Thoracic aorta (tissue), 2 donors: ENCODE data around the gene ERCC4. TPM values are rescaled to one million over a fixed set of nuclear protein-coding genes. Genes with fewer than 3 reads are reported as not detected.

Source experiments
- ATAC-seq: fragments of 150-250 bp; one replicate; pipeline ENCODE4 v1.8.0; 2017; ENCODE audit warnings: low read depth; ENCODE audit not compliant: insufficient number of reproducible peaks, low FRiP score
- DNase-seq: peaks from one replicate; pipeline ENCODE4 v3.0.0-alpha.2; 2020; ENCODE audit warnings: low spot score
- H3K27ac ChIP-seq, 2 donors: fragments of 200-600 bp; sonication (generic); 1 replicate in 1 of 2; 2 replicates in 1 of 2; pipeline ENCODE4 v1.5.1; 2016; ENCODE audit warnings: mild to moderate bottlenecking in 2 of 2, moderate library complexity in 2 of 2
- H3K27me3 ChIP-seq: fragments of 200-600 bp; sonication (generic); replicated peaks from 2 replicates; pipeline ENCODE4 v1.6.0; 2016; ENCODE audit warnings: mild to moderate bottlenecking; ENCODE audit not compliant: insufficient read depth
- H3K36me3 ChIP-seq: fragments of 200-600 bp; sonication (generic); one replicate; pipeline ENCODE4 v1.5.1; 2016
- H3K4me1 ChIP-seq, 2 donors: fragments of 200-600 bp; sonication (generic); 1 replicate in 1 of 2; 2 replicates in 1 of 2; pipeline versions ENCODE4 v1.5.1 to v1.6.0; 2016; ENCODE audit warnings: low read depth in 2 of 2, mild to moderate bottlenecking in 1 of 2; ENCODE audit not compliant: control insufficient read depth in 1 of 2
- H3K4me3 ChIP-seq: fragments of 200-600 bp; sonication (generic); 2 replicates; pipeline ENCODE4 v1.5.1; 2016; ENCODE audit warnings: mild to moderate bottlenecking
- H3K9me3 ChIP-seq: fragments of 200-600 bp; sonication (generic); 2 replicates; pipeline ENCODE4 v1.5.1; 2016
- total RNA-seq, 2 donors: library from RNA; depleted of rRNA; stranded (reverse); fragments of >200 nt; gene quantifications; one replicate each; pipeline versions ENCODE4 v1.1.0 to v1.2.3, GENCODE V29; 2016
- TF ChIP-seq, protein P1 (sequence below): fragments of 200-600 bp; sonication (generic); IDR thresholded peaks from one replicate; pipeline ENCODE4 v1.5.1; 2019; ENCODE audit warnings: antibody characterized with exemption

The ERCC4 gene
- total RNA-seq, 2 donors from 2014 or later = 4.3 to 13.8 TPM

DNA sequence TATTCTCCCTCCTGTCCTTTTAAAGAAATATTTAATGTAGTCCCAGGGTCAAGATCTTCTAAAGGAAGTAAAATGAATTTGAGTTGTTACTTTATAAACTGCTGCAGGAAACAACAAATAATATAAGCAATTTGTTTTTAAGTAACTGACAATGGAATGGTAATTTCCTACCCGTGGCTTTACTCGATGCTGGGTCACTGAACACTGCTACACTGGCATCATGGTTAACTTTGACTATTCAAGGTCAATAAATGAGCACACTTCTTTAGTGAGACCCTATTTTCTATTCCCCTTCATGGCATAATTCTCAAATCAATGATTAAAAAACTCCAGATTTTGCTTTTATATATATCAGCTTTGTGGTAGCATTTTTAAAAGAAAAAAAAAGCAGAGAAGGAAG, 22.1 kb upstream of the ERCC4 start:
- Histone ChIP-seq H3K27ac (peak overlapping the region; percentile 85 to 87), H3K4me3 (peak overlapping the region; percentile 10), H3K36me3 (no peaks in the 10 kb centered on the region), H3K9me3 (peaks cover 3% of the 10 kb centered on the region), H3K4me1 (peaks cover 9 to 28% of the 10 kb centered on the region in 2 donors), H3K27me3 (no peaks in the 10 kb centered on the region)
- TF ChIP-seq, protein P1, sequence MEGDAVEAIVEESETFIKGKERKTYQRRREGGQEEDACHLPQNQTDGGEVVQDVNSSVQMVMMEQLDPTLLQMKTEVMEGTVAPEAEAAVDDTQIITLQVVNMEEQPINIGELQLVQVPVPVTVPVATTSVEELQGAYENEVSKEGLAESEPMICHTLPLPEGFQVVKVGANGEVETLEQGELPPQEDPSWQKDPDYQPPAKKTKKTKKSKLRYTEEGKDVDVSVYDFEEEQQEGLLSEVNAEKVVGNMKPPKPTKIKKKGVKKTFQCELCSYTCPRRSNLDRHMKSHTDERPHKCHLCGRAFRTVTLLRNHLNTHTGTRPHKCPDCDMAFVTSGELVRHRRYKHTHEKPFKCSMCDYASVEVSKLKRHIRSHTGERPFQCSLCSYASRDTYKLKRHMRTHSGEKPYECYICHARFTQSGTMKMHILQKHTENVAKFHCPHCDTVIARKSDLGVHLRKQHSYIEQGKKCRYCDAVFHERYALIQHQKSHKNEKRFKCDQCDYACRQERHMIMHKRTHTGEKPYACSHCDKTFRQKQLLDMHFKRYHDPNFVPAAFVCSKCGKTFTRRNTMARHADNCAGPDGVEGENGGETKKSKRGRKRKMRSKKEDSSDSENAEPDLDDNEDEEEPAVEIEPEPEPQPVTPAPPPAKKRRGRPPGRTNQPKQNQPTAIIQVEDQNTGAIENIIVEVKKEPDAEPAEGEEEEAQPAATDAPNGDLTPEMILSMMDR = no peak
- ATAC-seq (no peak), DNase-seq (no peak)

DNA sequence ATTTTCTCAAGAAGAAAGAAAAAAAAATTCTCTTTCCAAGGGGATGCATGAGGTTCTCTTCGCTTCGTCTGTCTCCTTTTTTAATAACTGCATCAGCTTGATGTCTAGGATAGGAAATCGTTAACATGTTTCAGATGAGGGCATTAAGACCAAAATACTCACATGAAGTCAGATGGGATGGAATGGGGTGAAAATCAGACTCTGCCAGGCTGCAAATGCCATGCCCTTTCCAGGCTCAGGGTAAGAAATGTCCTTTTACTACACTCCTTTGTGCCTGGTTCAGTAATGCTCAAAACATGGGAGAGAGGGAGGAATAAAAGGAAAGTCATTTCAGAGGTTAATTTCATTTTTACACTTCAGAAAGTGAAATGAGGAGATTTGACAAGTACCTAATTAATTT, 21.7 kb upstream of the ERCC4 start:
- H3K27me3 ChIP-seq = no peaks in the 10 kb centered on the region
- H3K27ac ChIP-seq = peak overlapping the region; percentile 85 to 87
- peak; percentile 90 for ATAC-seq
- peak overlapping the region; percentile 10 for H3K4me3 ChIP-seq
- peaks cover 9 to 32% of the 10 kb centered on the region in 2 donors for H3K4me1 ChIP-seq
- TF ChIP-seq, protein P1 = no peak
- no peaks in the 10 kb centered on the region for H3K36me3 ChIP-seq
- DNase-seq = no peak
- H3K9me3 ChIP-seq = peaks cover 3% of the 10 kb centered on the region

DNA sequence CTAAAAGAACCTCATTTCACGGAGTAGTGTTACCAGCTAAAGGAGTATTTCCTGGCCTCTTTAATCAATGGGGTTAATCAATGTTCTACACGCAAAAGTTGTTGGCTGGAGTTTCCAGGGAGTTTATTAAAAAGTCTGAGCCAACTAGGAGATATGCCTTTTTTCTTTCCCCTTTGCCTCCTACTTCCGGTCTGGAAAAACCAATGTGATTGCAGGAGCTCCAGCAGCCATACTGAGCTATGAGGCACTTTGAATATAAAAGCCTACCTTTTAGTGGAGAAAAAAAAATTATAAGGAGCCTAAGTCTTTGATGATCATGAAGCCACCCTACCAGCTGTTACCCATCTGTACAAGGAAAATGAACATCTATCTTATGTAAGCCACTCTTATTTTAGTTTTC, 17.9 kb upstream of the ERCC4 start:
- TF ChIP-seq, protein P1 = no peak
- Histone ChIP-seq H3K9me3 (no peaks in the 10 kb centered on the region), H3K4me3 (no peak overlapping the region), H3K36me3 (no peaks in the 10 kb centered on the region), H3K27ac (no peak overlapping the region), H3K27me3 (no peaks in the 10 kb centered on the region), H3K4me1 (peaks cover 9 to 36% of the 10 kb centered on the region in 2 donors)
- ATAC-seq (no peak), DNase-seq (no peak)

DNA sequence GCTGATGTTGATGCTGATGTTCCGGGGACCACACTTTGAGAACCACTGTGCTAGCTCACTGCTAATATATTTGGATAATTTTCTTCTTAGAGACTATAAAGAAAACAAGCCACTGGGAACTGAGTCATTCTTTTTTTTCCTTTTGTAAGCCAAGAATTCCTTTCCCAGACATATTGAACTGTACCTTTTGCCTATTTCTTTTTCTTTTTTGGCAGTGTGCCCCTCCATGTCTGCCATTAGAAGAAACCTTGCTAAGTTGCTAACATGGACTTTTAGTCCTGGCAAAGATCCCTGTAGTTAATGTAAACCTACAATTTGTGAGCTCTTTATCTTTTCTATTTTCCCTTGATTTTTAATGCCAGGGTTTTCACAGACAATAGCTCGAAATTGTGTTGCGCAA, 17.3 kb upstream of the ERCC4 start:
- TF ChIP-seq, protein P1 = no peak
- DNase-seq (no peak), ATAC-seq (no peak)
- Histone ChIP-seq H3K4me1 (peaks cover 8 to 30% of the 10 kb centered on the region in 2 donors), H3K27me3 (no peaks in the 10 kb centered on the region), H3K4me3 (no peak overlapping the region), H3K36me3 (no peaks in the 10 kb centered on the region), H3K27ac (no peak overlapping the region), H3K9me3 (no peaks in the 10 kb centered on the region)

DNA sequence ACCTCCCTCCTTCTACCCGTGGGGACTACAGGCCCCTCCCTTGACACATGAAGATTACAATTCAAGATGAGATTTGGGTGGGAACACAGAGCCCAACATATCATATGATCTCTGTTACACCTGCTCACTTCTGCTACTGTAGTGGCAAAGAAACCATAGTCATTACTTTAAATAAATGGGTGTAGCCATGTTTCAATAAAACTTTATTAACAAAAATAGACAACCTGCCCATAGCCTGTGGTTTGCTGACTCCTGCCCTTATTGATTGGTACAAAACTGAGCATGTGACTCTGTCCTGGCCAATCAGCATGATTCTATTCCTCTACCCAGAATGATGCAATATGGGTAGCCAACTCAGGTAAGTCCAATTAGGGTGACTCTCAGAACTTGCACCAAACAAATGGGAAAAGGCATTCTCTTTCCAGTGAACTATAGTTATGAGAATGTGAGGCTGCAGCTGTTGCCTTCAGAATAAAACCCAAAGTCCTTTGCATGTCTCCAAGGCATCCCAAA, 15.7 kb upstream of the ERCC4 start:
- Histone ChIP-seq H3K4me1 (peaks cover 3 to 18% of the 10 kb centered on the region in 2 donors), H3K36me3 (no peaks in the 10 kb centered on the region), H3K27me3 (no peaks in the 10 kb centered on the region), H3K4me3 (no peak overlapping the region), H3K9me3 (no peaks in the 10 kb centered on the region), H3K27ac (no peak overlapping the region)
- no peak for ATAC-seq
- no peak for DNase-seq
- TF ChIP-seq, protein P1 = no peak
